Endothelial cell of umbilical vein (primary cell): Measurements from ENCODE around the gene ZNF778. TPM values are rescaled to one million over a fixed set of nuclear protein-coding genes. Genes with fewer than 3 reads are reported as not detected.

Experiments
- BruUV-seq: library from RNA; stranded (reverse); fragments of 400-500 nt; replicated peaks from 2 replicates; lab custom pipeline; 2021; lab: Mats Ljungman, UMichigan
- CTCF ChIA-PET: fragments of 300-600, 350-600 bp; sonication (Branson Sonifier 250); formaldehyde crosslinking; loops from one replicate; lab custom pipeline; 2021; ENCODE audit warnings: antibody characterized with exemption, inconsistent platforms; lab: Charles Lee
- POLR2A ChIA-PET: fragments of 300-600, 350-600 bp; sonication (Branson Sonifier 250); formaldehyde crosslinking; loops from one replicate; lab custom pipeline; 2021; ENCODE audit warnings: antibody characterized with exemption, inconsistent platforms; lab: Charles Lee
- DNase-seq: peaks from one replicate; pipeline ENCODE4 v3.0.0-alpha.2; 2011; ENCODE audit warnings: low read depth, low spot score
- FAIRE-seq: peaks from 2 replicates; lab custom pipeline; 2011; peaks lifted over from hg19 to GRCh38; lab: Jason Lieb, UNC
- H2AFZ ChIP-seq: 2 replicates; pipeline ENCODE4 v1.6.0; 2012; ENCODE audit warnings: low read depth, low read length, control low read depth, inconsistent platforms
- H3K27ac ChIP-seq: 2 replicates; pipeline ENCODE4 v1.5.1; 2011; ENCODE audit warnings: low read depth, mild to moderate bottlenecking, control low read depth, low read length, moderate library complexity; ENCODE audit not compliant: insufficient read depth
- H3K27me3 ChIP-seq, 2 experiments: 2 replicates each; pipeline versions ENCODE4 v1.6.0 to v1.6.1; 2011; ENCODE audit warnings: low read length in 2 of 2, mixed read lengths in 1 of 2; ENCODE audit not compliant: control insufficient read depth in 2 of 2, insufficient read depth in 2 of 2
- H3K36me3 ChIP-seq, 2 experiments: 2 replicates in 1 of 2; 3 replicates in 1 of 2; pipeline ENCODE4 v1.5.1; 2011; ENCODE audit warnings: low read length in 2 of 2, mild to moderate bottlenecking in 1 of 2, moderate library complexity in 1 of 2; ENCODE audit not compliant: control insufficient read depth in 2 of 2, insufficient read depth in 2 of 2; ENCODE audit errors: extremely low read depth in 1 of 2
- H3K4me1 ChIP-seq: 3 replicates; pipeline ENCODE4 v1.5.1; 2011; ENCODE audit warnings: mild to moderate bottlenecking, low read length; ENCODE audit not compliant: control insufficient read depth, insufficient read depth; ENCODE audit errors: extremely low read depth
- H3K4me2 ChIP-seq: 2 replicates; pipeline ENCODE4 v1.6.1; 2011; ENCODE audit warnings: low read length, control low read depth, mixed read lengths; ENCODE audit not compliant: insufficient read depth
- H3K4me3 ChIP-seq, 3 experiments: fragments of 200-600 bp in 1 of 3; sonication (generic), shearing (Covaris generic) in 1 of 3; replicated peaks in 1 of 3; 2 replicates each; pipeline ENCODE4 v1.5.1; 2011 to 2016; ENCODE audit warnings: control low read depth in 3 of 3, low read length in 3 of 3, mild to moderate bottlenecking in 2 of 3, inconsistent platforms in 1 of 3, low read depth in 1 of 3, moderate library complexity in 1 of 3; ENCODE audit not compliant: insufficient read depth in 1 of 3
- H3K79me2 ChIP-seq: 2 replicates; pipeline ENCODE4 v1.6.0; 2012; ENCODE audit warnings: low read length, inconsistent platforms; ENCODE audit not compliant: control insufficient read depth, insufficient read depth
- H3K9ac ChIP-seq: replicated peaks from 2 replicates; pipeline ENCODE3; 2011; ENCODE audit warnings: low read length, control low read depth; ENCODE audit not compliant: insufficient read depth; ENCODE audit errors: extremely low read depth
- H3K9me1 ChIP-seq: replicated peaks from 3 replicates; pipeline ENCODE4 v1.6.0; 2011; ENCODE audit warnings: mild to moderate bottlenecking, low read length; ENCODE audit not compliant: control insufficient read depth, insufficient read depth; ENCODE audit errors: extremely low read depth
- H3K9me3 ChIP-seq: replicated peaks from 2 replicates; pipeline ENCODE4 v1.5.1; 2012; ENCODE audit warnings: low read length, inconsistent platforms; ENCODE audit not compliant: control insufficient read depth, insufficient read depth
- H4K20me1 ChIP-seq: replicated peaks from 2 replicates; pipeline ENCODE3; 2011; ENCODE audit warnings: mild to moderate bottlenecking, low read length; ENCODE audit not compliant: control insufficient read depth, insufficient read depth; ENCODE audit errors: extremely low read depth
- CTCF ChIP-seq, 2 donors: IDR thresholded peaks; 1 replicate in 1 of 2; 2 replicates in 1 of 2; pipeline ENCODE4 v1.5.1; 2011; ENCODE audit warnings: low read length in 2 of 2, mild to moderate bottlenecking in 2 of 2, moderate library complexity in 2 of 2, control low read depth in 1 of 2, inconsistent platforms in 1 of 2, low read depth in 1 of 2; ENCODE audit not compliant: insufficient read depth in 1 of 2; ENCODE audit errors: extremely low read depth in 1 of 2
- EZH2 ChIP-seq: IDR thresholded peaks from 2 replicates; pipeline ENCODE4 v1.6.1; 2012; ENCODE audit warnings: borderline replicate concordance, low read depth, mild to moderate bottlenecking, moderate library complexity, low read length, inconsistent platforms; ENCODE audit not compliant: severe bottlenecking
- FOS ChIP-seq: IDR thresholded peaks from 2 replicates; pipeline ENCODE4 v1.6.1; 2011; ENCODE audit warnings: mild to moderate bottlenecking, low read length, moderate library complexity, borderline replicate concordance; ENCODE audit not compliant: insufficient read depth
- GATA2 ChIP-seq: IDR thresholded peaks from 2 replicates; pipeline ENCODE4 v1.7.0; 2011; ENCODE audit warnings: low read depth, mild to moderate bottlenecking, moderate library complexity, mixed read lengths, low read length; ENCODE audit not compliant: insufficient read length, insufficient read depth
- JUN ChIP-seq: IDR thresholded peaks from 2 replicates; pipeline ENCODE4 v1.6.1; 2011; ENCODE audit warnings: borderline replicate concordance, low read depth; ENCODE audit not compliant: insufficient read length, insufficient read depth
- MAX ChIP-seq: IDR thresholded peaks from 2 replicates; pipeline ENCODE4 v1.6.1; 2011; ENCODE audit not compliant: insufficient read depth, insufficient read length
- MYC ChIP-seq: IDR thresholded peaks from one replicate; pipeline ENCODE4 v1.6.1; 2011; ENCODE audit warnings: mild to moderate bottlenecking, low read depth, low read length
- POLR2A ChIP-seq: IDR thresholded peaks from 2 replicates; pipeline ENCODE4 v1.6.1; 2012; ENCODE audit warnings: low read depth, mild to moderate bottlenecking, control low read depth, low read length
- POLR2AphosphoS5 ChIP-seq: IDR thresholded peaks from 2 replicates; pipeline ENCODE4 v1.6.1; 2012; ENCODE audit warnings: low read depth, mild to moderate bottlenecking, control low read depth, low read length, moderate library complexity; ENCODE audit not compliant: insufficient read depth
- dilution Hi-C: fragments of 300-500 bp; cut with MboI; formaldehyde crosslinking; loops from one replicate; pipeline ENCODE4 v1.15.0; 2019; ENCODE audit warnings: low sequenced_read_pairs; ENCODE audit not compliant: extremely low pct_ligation_motif_present
- intact Hi-C: fragments of 100-400 bp; cut with micrococcal nuclease; formaldehyde crosslinking; loops from one replicate; pipeline ENCODE4 v1.10.0; 2022
- polyA plus RNA-seq, 4 experiments: library from polyadenylated mRNA; depleted of rRNA in 3 of 4; stranded (reverse) in 3 of 4; unstranded in 1 of 4; fragments of >200 nt; gene quantifications; 2 replicates each; pipeline versions ENCODE4 v1.2.1 to v1.2.3, GENCODE V29; 2011 to 2012; ENCODE audit warnings: missing spikeins in 1 of 4
- total RNA-seq: library from RNA; stranded (reverse); gene quantifications from 2 replicates; pipeline ENCODE4 v1.2.3, GENCODE V29; 2021

Gene ZNF778
- total and polyA plus RNA-seq, 2 donors (not counting 3 experiments of a cell fraction or from before 2014, with no cell fraction given): 3.8 to 10.9 TPM

DNA sequence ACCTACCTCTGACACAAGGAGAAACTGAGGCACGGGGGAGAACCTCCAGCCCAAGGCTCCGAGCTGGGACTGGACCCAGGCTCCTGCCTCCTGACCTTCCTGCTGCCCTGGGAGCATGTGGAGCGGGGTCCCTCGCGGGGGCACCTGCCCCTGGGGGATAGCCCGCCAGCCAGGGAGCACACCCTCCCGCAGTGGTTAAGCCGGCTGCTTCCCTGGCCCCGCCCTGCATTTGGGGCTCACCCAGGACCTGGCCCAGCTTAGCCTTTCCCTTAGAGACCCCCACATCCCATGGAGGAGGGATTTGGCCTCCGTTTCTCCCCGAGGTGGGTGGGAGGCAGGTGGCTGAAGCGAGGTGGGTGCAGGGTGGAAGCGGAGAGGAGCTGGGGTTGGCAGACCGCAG is 47.7 kb upstream of the ZNF778 start:
- Histone ChIP-seq H3K27ac (no peak overlapping the region), H3K27me3 (peaks cover 0 to 3% of the 10 kb centered on the region in 2 experiments), H3K79me2 (no peaks in the 10 kb centered on the region), H3K4me1 (peaks cover 3% of the 10 kb centered on the region), H3K9me3 (no peaks in the 10 kb centered on the region), H2AFZ (no peak overlapping the region), H3K4me3 (no peak overlapping the region), H3K9me1 (no peaks in the 10 kb centered on the region), H3K36me3 (no peaks in the 10 kb centered on the region), H3K9ac (no peak overlapping the region), H4K20me1 (no peaks in the 10 kb centered on the region), H3K4me2 (no peak overlapping the region)
- TF ChIP-seq MAX (no peak), JUN (no peak), POLR2AphosphoS5 (no peak), EZH2 (no peak), FOS (no peak), CTCF (IDR thresholded peaks at IDR 0.05; ENCODE audit: extremely low read depth in 1 of 2, insufficient read depth in 1 of 2, low read depth in 1 of 2, low read length in 2 of 2) (no peak), POLR2A (no peak), GATA2 (no peak), MYC (no peak)
- no peak for FAIRE-seq
- no TSS peak for BruUV-seq
- ChIA-PET POLR2A (no interaction called here), CTCF (interaction anchor here (0.6 kb wide), 1 partner anchor 432 kb away, joined by 3 read pairs; no protein-coding TSS in a partner anchor)
- intact Hi-C loops: loop anchor here (5.0 kb wide), 1 partner anchor 227 kb away; no protein-coding TSS in a partner anchor
- DNase-seq: no peak
- dilution Hi-C loops: no loop called here
